Keratinocyte (primary cell): ENCODE measurements around the gene SDC3. TPM values are rescaled to one million over a fixed set of nuclear protein-coding genes. Genes with fewer than 3 reads are reported as not detected.

Experiments used
- DNase-seq: peaks from one replicate; pipeline ENCODE4 v3.0.0-alpha.2; 2011; ENCODE audit warnings: low read depth, missing footprints, low spot score
- FAIRE-seq: peaks from 2 replicates; lab custom pipeline; 2011; peaks lifted over from hg19 to GRCh38; lab: Jason Lieb, UNC
- H2AFZ ChIP-seq: 2 replicates; pipeline ENCODE4 v1.6.0; 2012; ENCODE audit warnings: low read length, control low read depth, inconsistent platforms; ENCODE audit not compliant: control insufficient read depth
- H3K27ac ChIP-seq: 2 replicates; pipeline ENCODE4 v1.5.1; 2011; ENCODE audit warnings: low read length; ENCODE audit not compliant: control insufficient read depth, insufficient read depth
- H3K27me3 ChIP-seq: 3 replicates; pipeline ENCODE4 v1.6.0; 2011; ENCODE audit warnings: low read length; ENCODE audit not compliant: control insufficient read depth, insufficient read depth; ENCODE audit errors: extremely low read depth
- H3K36me3 ChIP-seq, 2 experiments: 2 replicates in 1 of 2; 3 replicates in 1 of 2; pipeline ENCODE4 v1.5.1; 2011; ENCODE audit warnings: low read length in 2 of 2, mild to moderate bottlenecking in 1 of 2; ENCODE audit not compliant: control insufficient read depth in 2 of 2, insufficient read depth in 2 of 2; ENCODE audit errors: extremely low read depth in 1 of 2
- H3K4me1 ChIP-seq: 3 replicates; pipeline ENCODE4 v1.5.1; 2011; ENCODE audit warnings: low read length; ENCODE audit not compliant: control insufficient read depth, insufficient read depth; ENCODE audit errors: extremely low read depth
- H3K4me2 ChIP-seq: 3 replicates; pipeline ENCODE4 v1.6.0; 2011; ENCODE audit warnings: low read depth, low read length; ENCODE audit not compliant: control insufficient read depth, insufficient read depth; ENCODE audit errors: extremely low read depth
- H3K4me3 ChIP-seq, 3 experiments: fragments of 200-600 bp in 1 of 3; sonication (generic) in 1 of 3; 2 replicates in 2 of 3; 3 replicates in 1 of 3; pipeline ENCODE4 v1.5.1; 2011 to 2016; ENCODE audit warnings: low read length in 3 of 3, mild to moderate bottlenecking in 3 of 3, control low read depth in 2 of 3, inconsistent platforms in 1 of 3, low read depth in 1 of 3, mixed read lengths in 1 of 3, mixed run types in 1 of 3, moderate library complexity in 1 of 3; ENCODE audit not compliant: control insufficient read depth in 2 of 3, insufficient read depth in 2 of 3; ENCODE audit errors: extremely low read depth in 1 of 3
- H3K79me2 ChIP-seq: 2 replicates; pipeline ENCODE4 v1.6.0; 2012; ENCODE audit warnings: low read length; ENCODE audit not compliant: control insufficient read depth, insufficient read depth
- H3K9ac ChIP-seq: 3 replicates; pipeline ENCODE4 v1.6.0; 2011; ENCODE audit warnings: low read length; ENCODE audit not compliant: control insufficient read depth, insufficient read depth; ENCODE audit errors: extremely low read depth
- H3K9me1 ChIP-seq: 3 replicates; pipeline ENCODE4 v1.6.0; 2011; ENCODE audit warnings: low read length; ENCODE audit not compliant: control insufficient read depth, insufficient read depth; ENCODE audit errors: extremely low read depth
- H3K9me3 ChIP-seq: 2 replicates; pipeline ENCODE4 v1.5.1; 2012; ENCODE audit warnings: low read depth, low read length; ENCODE audit not compliant: control insufficient read depth
- H4K20me1 ChIP-seq: 3 replicates; pipeline ENCODE4 v1.6.0; 2011; ENCODE audit warnings: low read length; ENCODE audit not compliant: control insufficient read depth, insufficient read depth; ENCODE audit errors: extremely low read depth
- CTCF ChIP-seq, 3 experiments: IDR thresholded peaks in 1 of 3; conservative IDR thresholded peaks in 1 of 3; optimal IDR thresholded peaks in 1 of 3; 2 replicates in 2 of 3; 3 replicates in 1 of 3; pipeline versions ENCODE3 to v1.5.1; 2011; ENCODE audit warnings: low read length in 3 of 3, mild to moderate bottlenecking in 3 of 3, moderate library complexity in 2 of 3, control low read depth in 1 of 3, inconsistent platforms in 1 of 3; ENCODE audit not compliant: insufficient read depth in 2 of 3; ENCODE audit errors: extremely low read depth in 1 of 3
- EZH2 ChIP-seq: IDR thresholded peaks from one replicate; pipeline ENCODE4 v1.6.1; 2012; ENCODE audit warnings: inconsistent platforms, mild to moderate bottlenecking, low read length, moderate library complexity
- dilution Hi-C: fragments of 300-500 bp; cut with MboI; formaldehyde crosslinking; loops from one replicate; pipeline ENCODE4 v1.7.0; 2020; ENCODE audit warnings: low sequenced_read_pairs; ENCODE audit not compliant: extremely low pct_ligation_motif_present
- polyA plus RNA-seq, 5 experiments: library from polyadenylated mRNA; depleted of rRNA in 3 of 5; stranded (reverse) in 3 of 5; stranded (forward) in 1 of 5; unstranded in 1 of 5; fragments of >200 nt; gene quantifications; 1 replicate in 1 of 5; 2 replicates in 3 of 5; 3 replicates in 1 of 5; pipeline versions ENCODE4 v1.2.1 to v1.2.3, GENCODE V29; 2011 to 2012; ENCODE audit warnings: missing spikeins in 2 of 5, low read depth in 1 of 5, low replicate concordance in 1 of 5

Gene SDC3
- polyA plus RNA-seq, 1 donor (not counting 4 experiments of a cell fraction or from before 2014, with no cell fraction given) = 8.8 TPM

- Histone ChIP-seq H3K9me3 (no peaks in the 10 kb centered on the region), H3K36me3 (no peaks in the 10 kb centered on the region), H3K4me3 (no peak overlapping the region), H3K27ac (no peak overlapping the region), H3K4me2 (no peak overlapping the region), H2AFZ (no peak overlapping the region), H3K9ac (no peak overlapping the region), H4K20me1 (peaks cover 4% of the 10 kb centered on the region), H3K4me1 (no peaks in the 10 kb centered on the region), H3K27me3 (no peaks in the 10 kb centered on the region), H3K79me2 (no peaks in the 10 kb centered on the region), H3K9me1 (no peaks in the 10 kb centered on the region)
- DNase-seq (no peak), FAIRE-seq (no peak)
- dilution Hi-C loops = no loop called here
- TF ChIP-seq CTCF (optimal IDR thresholded peaks at IDR 0.05 in 1 of 3, IDR thresholded peaks at IDR 0.05 in 1 of 3, conservative IDR thresholded peaks at IDR 0.05 in 1 of 3; ENCODE audit: extremely low read depth in 1 of 3, insufficient read depth in 2 of 3, low read length in 3 of 3) (no peak), EZH2 (no peak)
Measured at GRCh38 chr1:30886710-30887428, 21.7 kb downstream of the SDC3 start.

- FAIRE-seq = no peak
- no peaks in the 10 kb centered on the region for H3K79me2 ChIP-seq
- no peak overlapping the region for H3K27ac ChIP-seq
- dilution Hi-C loops = no loop called here
- TF ChIP-seq CTCF (optimal IDR thresholded peaks at IDR 0.05 in 1 of 3, IDR thresholded peaks at IDR 0.05 in 1 of 3, conservative IDR thresholded peaks at IDR 0.05 in 1 of 3; ENCODE audit: extremely low read depth in 1 of 3, insufficient read depth in 2 of 3, low read length in 3 of 3) (no peak), EZH2 (no peak)
- no peak overlapping the region for H3K4me3 ChIP-seq
- no peaks in the 10 kb centered on the region for H3K9me3 ChIP-seq
- DNase-seq = no peak
- no peak overlapping the region for H2AFZ ChIP-seq
- no peak overlapping the region for H3K9ac ChIP-seq
- no peaks in the 10 kb centered on the region for H3K27me3 ChIP-seq
- peaks cover 4% of the 10 kb centered on the region for H4K20me1 ChIP-seq
- no peaks in the 10 kb centered on the region for H3K9me1 ChIP-seq
- no peaks in the 10 kb centered on the region for H3K36me3 ChIP-seq
- no peaks in the 10 kb centered on the region for H3K4me1 ChIP-seq
- no peak overlapping the region for H3K4me2 ChIP-seq
Measured at GRCh38 chr1:30885570-30886522, 22.7 kb downstream of the SDC3 start.
